Measurements from ENCODE around the gene PCNA. TPM values are rescaled to one million over a fixed set of nuclear protein-coding genes. Genes with fewer than 3 reads are reported as not detected.
A peak's percentile ranks its signal among the peaks of the same experiment; 100 is the strongest.

Gene PCNA
- total and polyA plus RNA-seq, 9 of the 15 experiments (the other 6 are each of a cell fraction or from before 2014, with no cell fraction given), result 213 to 390 (median 291) TPM

DNA sequence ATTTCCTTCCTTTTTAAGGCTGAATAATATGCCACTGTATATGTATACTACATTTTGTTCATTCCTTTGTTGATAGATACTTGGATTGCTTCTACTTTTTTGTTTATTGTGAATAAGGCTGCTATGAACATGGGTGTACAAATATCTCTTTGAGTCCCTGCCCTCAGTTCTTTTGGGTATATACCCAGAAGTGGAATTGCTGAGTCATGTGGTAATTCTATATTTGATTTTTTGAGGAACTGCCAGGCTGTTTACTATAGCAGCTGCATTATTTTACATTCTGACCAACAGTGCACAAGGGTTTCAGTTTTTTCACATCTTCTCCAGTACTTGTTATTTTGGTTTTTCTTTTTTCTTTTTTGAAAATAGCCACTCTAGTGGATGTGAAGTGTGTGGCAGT lies 41.1 kb upstream of the PCNA start:
- Histone ChIP-seq H4K20me1 (replicated peaks; ENCODE audit: control insufficient read depth, insufficient read depth, low read length) (peaks cover 8% of the 10 kb centered on the region; the same call in 1 of the 2 replicates), H3K79me2 (ENCODE audit: control insufficient read depth, insufficient read depth, low read length) (peaks cover 14% of the 10 kb centered on the region), H3K36me3 (ENCODE audit: control insufficient read depth, insufficient read depth, low read length) (no peaks in the 10 kb centered on the region), H2AFZ (ENCODE audit: low read depth, low read length) (no peak overlapping the region), H3K9me3 (replicated peaks; ENCODE audit: control insufficient read depth, insufficient read depth, low read depth, low read length) (no peaks in the 10 kb centered on the region), H3K4me2 (ENCODE audit: insufficient read depth, low read length) (no peak overlapping the region), H3K9me1 (ENCODE audit: control insufficient read depth, insufficient read depth, low read length) (no peaks in the 10 kb centered on the region), H3K4me1 (replicated peaks in 1 of 2; ENCODE audit: control insufficient read depth in 2 of 2, insufficient read depth in 2 of 2, low read length in 2 of 2) (no peaks in the 10 kb centered on the region; a peak in 3 of 5 replicates), H3K27me3 (ENCODE audit: control insufficient read depth in 2 of 2, insufficient read depth in 2 of 2, low read length in 2 of 2) (no peaks in the 10 kb centered on the region), H3K9ac (ENCODE audit: insufficient read depth in 1 of 2, low read depth in 2 of 2, low read length in 2 of 2) (no peak overlapping the region), H3K27ac (ENCODE audit: extremely low read depth, low read depth, low read length) (no peak overlapping the region), H3K4me3 (no peak overlapping the region)
- intact Hi-C loops (cut with micrococcal nuclease), result no loop called here
- FAIRE-seq, result no peak
- in situ Hi-C loops (cut with MboI), result no loop called here
- ChIA-PET CTCF (ENCODE audit: low intra/inter-chr PET ratio) (no interaction called here), POLR2A (no interaction called here)
- DNase-seq (ENCODE audit: extremely low read depth in 1 of 4, low spot score in 3 of 4), result no peak
- ATAC-seq, result no peak
- no TSS peak for BruUV-seq (replicated peaks)
- TF ChIP-seq ZNF699 (CRISPR knock-in tag; IDR thresholded peaks at IDR 0.05; ENCODE audit: insufficient replicate concordance) (no peak), MAFK (IDR thresholded peaks at IDR 0.05; ENCODE audit: low read length) (peak; percentile 81), U2AF2 (optimal IDR thresholded peaks at IDR 0.05; ENCODE audit: low read depth, low read length) (no peak), ZNF263 (CRISPR knock-in tag; IDR thresholded peaks at IDR 0.05; ENCODE audit: borderline replicate concordance) (no peak), ZNF77 (CRISPR knock-in tag; IDR thresholded peaks at IDR 0.05) (no peak), ZNF133 (CRISPR knock-in tag; IDR thresholded peaks at IDR 0.05) (no peak), SRSF1 (IDR thresholded peaks at IDR 0.05; ENCODE audit: low read depth, low read length) (no peak), SPI1 (IDR thresholded peaks at IDR 0.05; ENCODE audit: borderline replicate concordance, low read depth, low read length) (peak; percentile 61; the same call in 1 of the 2 replicates), SMARCA4 (IDR thresholded peaks at IDR 0.05) (0 out of 2 replicates have a peak, but pooled peaks have one; percentile 11), MXI1 (IDR thresholded peaks at IDR 0.05; ENCODE audit: low read depth, low read length) (no peak), PTTG1 (tag; IDR thresholded peaks at IDR 0.05; ENCODE audit: low read depth) (no peak), NFE2 (IDR thresholded peaks at IDR 0.05; ENCODE audit: low read depth) (peak; percentile 86), ZNF197 (CRISPR knock-in tag; IDR thresholded peaks at IDR 0.05; ENCODE audit: low read depth) (no peak), U2AF1 (optimal IDR thresholded peaks at IDR 0.05; ENCODE audit: low read depth, low read length) (no peak), MAFG (tag; conservative IDR thresholded peaks at IDR 0.05) (peak; percentile 90), ZNF217 (CRISPR knock-in tag; IDR thresholded peaks at IDR 0.05) (no peak), ZNF316 (IDR thresholded peaks at IDR 0.05) (peak; percentile 93), ZNF79 (CRISPR knock-in tag; IDR thresholded peaks at IDR 0.05; ENCODE audit: low read depth) (no peak), CBX5 (IDR thresholded peaks at IDR 0.05; ENCODE audit: borderline replicate concordance, low read depth) (no peak), GATAD2A (IDR thresholded peaks at IDR 0.05) (no peak), SMAD2 (IDR thresholded peaks at IDR 0.05; ENCODE audit: low read depth, low read length) (no peak)
- TF ChIP-seq, protein P1, sequence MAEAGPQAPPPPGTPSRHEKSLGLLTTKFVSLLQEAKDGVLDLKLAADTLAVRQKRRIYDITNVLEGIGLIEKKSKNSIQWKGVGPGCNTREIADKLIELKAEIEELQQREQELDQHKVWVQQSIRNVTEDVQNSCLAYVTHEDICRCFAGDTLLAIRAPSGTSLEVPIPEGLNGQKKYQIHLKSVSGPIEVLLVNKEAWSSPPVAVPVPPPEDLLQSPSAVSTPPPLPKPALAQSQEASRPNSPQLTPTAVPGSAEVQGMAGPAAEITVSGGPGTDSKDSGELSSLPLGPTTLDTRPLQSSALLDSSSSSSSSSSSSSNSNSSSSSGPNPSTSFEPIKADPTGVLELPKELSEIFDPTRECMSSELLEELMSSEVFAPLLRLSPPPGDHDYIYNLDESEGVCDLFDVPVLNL (CRISPR knock-in tag; IDR thresholded peaks at IDR 0.05; ENCODE audit: low read depth), result no peak
- TF ChIP-seq, protein P2, sequence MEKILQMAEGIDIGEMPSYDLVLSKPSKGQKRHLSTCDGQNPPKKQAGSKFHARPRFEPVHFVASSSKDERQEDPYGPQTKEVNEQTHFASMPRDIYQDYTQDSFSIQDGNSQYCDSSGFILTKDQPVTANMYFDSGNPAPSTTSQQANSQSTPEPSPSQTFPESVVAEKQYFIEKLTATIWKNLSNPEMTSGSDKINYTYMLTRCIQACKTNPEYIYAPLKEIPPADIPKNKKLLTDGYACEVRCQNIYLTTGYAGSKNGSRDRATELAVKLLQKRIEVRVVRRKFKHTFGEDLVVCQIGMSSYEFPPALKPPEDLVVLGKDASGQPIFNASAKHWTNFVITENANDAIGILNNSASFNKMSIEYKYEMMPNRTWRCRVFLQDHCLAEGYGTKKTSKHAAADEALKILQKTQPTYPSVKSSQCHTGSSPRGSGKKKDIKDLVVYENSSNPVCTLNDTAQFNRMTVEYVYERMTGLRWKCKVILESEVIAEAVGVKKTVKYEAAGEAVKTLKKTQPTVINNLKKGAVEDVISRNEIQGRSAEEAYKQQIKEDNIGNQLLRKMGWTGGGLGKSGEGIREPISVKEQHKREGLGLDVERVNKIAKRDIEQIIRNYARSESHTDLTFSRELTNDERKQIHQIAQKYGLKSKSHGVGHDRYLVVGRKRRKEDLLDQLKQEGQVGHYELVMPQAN (IDR thresholded peaks at IDR 0.05; ENCODE audit: borderline replicate concordance), result no peak
- TF ChIP-seq, protein P3, sequence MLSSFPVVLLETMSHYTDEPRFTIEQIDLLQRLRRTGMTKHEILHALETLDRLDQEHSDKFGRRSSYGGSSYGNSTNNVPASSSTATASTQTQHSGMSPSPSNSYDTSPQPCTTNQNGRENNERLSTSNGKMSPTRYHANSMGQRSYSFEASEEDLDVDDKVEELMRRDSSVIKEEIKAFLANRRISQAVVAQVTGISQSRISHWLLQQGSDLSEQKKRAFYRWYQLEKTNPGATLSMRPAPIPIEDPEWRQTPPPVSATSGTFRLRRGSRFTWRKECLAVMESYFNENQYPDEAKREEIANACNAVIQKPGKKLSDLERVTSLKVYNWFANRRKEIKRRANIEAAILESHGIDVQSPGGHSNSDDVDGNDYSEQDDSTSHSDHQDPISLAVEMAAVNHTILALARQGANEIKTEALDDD (IDR thresholded peaks at IDR 0.05), result no peak

Measured in K562 (cell line).